Measurements from ENCODE around the gene TRAPPC2L.

GRCh38 chr16:88822281-88823040 lies 34.5 kb upstream of the TRAPPC2L start:
- no peak for TF ChIP-seq MYC (IDR thresholded peaks at IDR 0.05; ENCODE audit: insufficient read depth, insufficient read length, insufficient replicate concordance, low read length, severe bottlenecking)
- no peak for TF ChIP-seq CHD2 (IDR thresholded peaks at IDR 0.05; ENCODE audit: borderline replicate concordance, low read depth, low read length)
- no peak for TF ChIP-seq RB1 (IDR thresholded peaks at IDR 0.05; ENCODE audit: borderline replicate concordance)
- TF ChIP-seq MAX (IDR thresholded peaks at IDR 0.05; ENCODE audit: low read depth, low read length): no peak
- TF ChIP-seq ZNF592 (IDR thresholded peaks at IDR 0.05): no peak
- TF ChIP-seq BACH1 (IDR thresholded peaks at IDR 0.05; ENCODE audit: borderline replicate concordance): no peak
- no peak for TF ChIP-seq ZNF274 (IDR thresholded peaks at IDR 0.05; ENCODE audit: insufficient read depth, insufficient read length)
- TF ChIP-seq ZNF207 (IDR thresholded peaks at IDR 0.05; ENCODE audit: borderline replicate concordance): no peak

All from GM12878 (cell line).